Activated CD8-positive, alpha-beta T cell treated with anti-CD3 and anti-CD28 coated beads for 36 hours (primary cell): ENCODE data around the gene ICA1L. TPM values are rescaled to one million over a fixed set of nuclear protein-coding genes. Genes with fewer than 3 reads are reported as not detected.

Experiments
- ATAC-seq: fragments of 200-7000 bp; cut with Tn5 transposase; one replicate; pipeline ENCODE4 v1.10.0; 2021; ENCODE audit warnings: mild to moderate bottlenecking, moderate library complexity
- CTCF ChIA-PET: fragments of 350-600 bp; sonication (Branson Sonifier 250); formaldehyde crosslinking; loops from one replicate; lab custom pipeline; 2021; ENCODE audit warnings: antibody characterized with exemption; lab: Charles Lee
- POLR2A ChIA-PET: fragments of 350-600 bp; sonication (Branson Sonifier 250); formaldehyde crosslinking; loops from one replicate; lab custom pipeline; 2021; ENCODE audit warnings: antibody characterized with exemption; lab: Charles Lee
- DNase-seq: peaks from one replicate; pipeline ENCODE4 v3.0.0-alpha.2; 2020
- H3K27ac Mint-ChIP-seq: one replicate; pipeline ENCODE4 v1.8.0; 2021; ENCODE audit warnings: mild to moderate bottlenecking, mixed read lengths
- H3K27me3 Mint-ChIP-seq: one replicate; pipeline ENCODE4 v1.8.0; 2021; ENCODE audit warnings: mixed read lengths
- H3K36me3 Mint-ChIP-seq: one replicate; pipeline ENCODE4 v1.8.0; 2021; ENCODE audit warnings: low read depth, mixed read lengths
- H3K4me1 Mint-ChIP-seq: one replicate; pipeline ENCODE4 v1.8.0; 2021; ENCODE audit warnings: low read depth, mixed read lengths
- H3K4me3 Mint-ChIP-seq: one replicate; pipeline ENCODE4 v1.8.0; 2021; ENCODE audit warnings: mild to moderate bottlenecking, moderate library complexity, mixed read lengths
- H3K9me3 Mint-ChIP-seq: one replicate; pipeline ENCODE4 v1.8.0; 2021; ENCODE audit warnings: mixed read lengths
- CTCF ChIP-seq: fragments of 200-600 bp; IDR thresholded peaks from one replicate; pipeline ENCODE4 v1.8.0; 2022; ENCODE audit warnings: antibody characterized with exemption, mild to moderate bottlenecking
- intact Hi-C: fragments of 100-400 bp; cut with micrococcal nuclease; formaldehyde crosslinking; loops from one replicate; pipeline ENCODE4 v1.10.0; 2022
- total RNA-seq, 2 experiments: library from RNA; stranded (reverse); gene quantifications; one replicate each; pipeline ENCODE4 v1.2.3, GENCODE V29; 2021

Gene ICA1L
- total RNA-seq, 2 experiments from 2014 or later: 7.1 to 8.0 TPM

GRCh38 chr2:202768273-202768672 lies 103.3 kb downstream of the ICA1L start:
- H3K27ac Mint-ChIP-seq: peak overlapping the region; percentile 9
- H3K36me3 Mint-ChIP-seq: peaks cover 33% of the 10 kb centered on the region
- no peaks in the 10 kb centered on the region for H3K9me3 Mint-ChIP-seq
- H3K4me1 Mint-ChIP-seq: peaks cover 27% of the 10 kb centered on the region
- H3K27me3 Mint-ChIP-seq: no peaks in the 10 kb centered on the region
- no peak overlapping the region for H3K4me3 Mint-ChIP-seq
- ATAC-seq: no peak
- POLR2A ChIA-PET: interaction anchor here (1.1 to 2.1 kb wide), 3 partner anchors 10 to 134 kb away, joined by 3 to 5 read pairs (median 4); partner anchors contain the start of gene FAM117B
- DNase-seq: no peak
- intact Hi-C loops: no loop called here
- CTCF ChIA-PET: interaction anchor here (1.0 to 1.2 kb wide), 2 partner anchors 11 to 180 kb away, joined by 3 read pairs; no protein-coding TSS in a partner anchor
- no peak for TF ChIP-seq CTCF

GRCh38 chr2:202765436-202765835 lies 106.1 kb downstream of the ICA1L start:
- CTCF ChIA-PET: interaction anchor here (0.9 to 1.3 kb wide), 2 partner anchors 13 to 26 kb away, joined by 3 to 4 read pairs; no protein-coding TSS in a partner anchor
- peak overlapping the region; percentile 38 for H3K27ac Mint-ChIP-seq
- TF ChIP-seq CTCF: no peak
- ATAC-seq (no peak), DNase-seq (no peak)
- H3K36me3 Mint-ChIP-seq: peaks cover 45% of the 10 kb centered on the region
- H3K27me3 Mint-ChIP-seq: no peaks in the 10 kb centered on the region
- POLR2A ChIA-PET: interaction anchor here (1.3 kb wide), 1 partner anchor 31 kb away, joined by 3 read pairs; no protein-coding TSS in a partner anchor
- peaks cover 49% of the 10 kb centered on the region for H3K4me1 Mint-ChIP-seq
- H3K4me3 Mint-ChIP-seq: no peak overlapping the region
- H3K9me3 Mint-ChIP-seq: no peaks in the 10 kb centered on the region
- intact Hi-C loops: no loop called here

GRCh38 chr2:202764991-202765390 lies 106.6 kb downstream of the ICA1L start:
- ChIA-PET CTCF (interaction anchor here (0.9 to 1.3 kb wide), 2 partner anchors 26 to 133 kb away, joined by 3 to 4 read pairs; no protein-coding TSS in a partner anchor), POLR2A (interaction anchor here (1.3 kb wide), 1 partner anchor 30 kb away, joined by 3 read pairs; no protein-coding TSS in a partner anchor)
- Mint-ChIP-seq H3K4me3 (no peak overlapping the region), H3K27ac (peak overlapping the region; percentile 79), H3K9me3 (no peaks in the 10 kb centered on the region), H3K36me3 (peaks cover 49% of the 10 kb centered on the region), H3K4me1 (peaks cover 49% of the 10 kb centered on the region), H3K27me3 (no peaks in the 10 kb centered on the region)
- TF ChIP-seq CTCF: no peak
- DNase-seq (no peak), ATAC-seq (no peak)
- intact Hi-C loops: no loop called here

DNA sequence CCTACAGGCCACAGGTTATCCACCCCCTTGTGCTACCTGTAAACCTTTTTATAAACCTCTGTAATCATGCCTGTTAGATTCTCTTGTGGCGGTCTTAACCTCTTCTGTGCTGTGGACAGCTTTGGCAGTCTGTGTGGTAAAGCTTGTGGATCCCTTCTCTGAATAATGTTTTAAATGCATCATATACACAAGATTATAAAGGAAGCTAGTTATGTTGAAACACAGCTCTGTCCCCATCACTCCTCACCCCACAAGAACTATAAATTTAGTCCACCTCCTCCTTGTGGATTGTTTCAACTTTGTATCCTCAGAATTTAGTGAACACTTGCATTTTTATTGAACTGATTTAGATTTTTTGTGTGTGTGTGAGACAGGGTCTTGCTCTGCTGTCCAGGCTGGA lies 107.7 kb downstream of the ICA1L start:
- Mint-ChIP-seq H3K9me3 (no peaks in the 10 kb centered on the region), H3K36me3 (peaks cover 50% of the 10 kb centered on the region), H3K4me1 (peaks cover 45% of the 10 kb centered on the region), H3K27ac (peak overlapping the region; percentile 95), H3K4me3 (no peak overlapping the region), H3K27me3 (no peaks in the 10 kb centered on the region)
- CTCF ChIA-PET: interaction anchor here (1.2 to 1.3 kb wide), 2 partner anchors 64 to 132 kb away, joined by 3 to 5 read pairs; no protein-coding TSS in a partner anchor
- POLR2A ChIA-PET: interaction anchor here (1.3 kb wide), 1 partner anchor 29 kb away, joined by 3 read pairs; no protein-coding TSS in a partner anchor
- intact Hi-C loops: no loop called here
- no peak for ATAC-seq
- no peak for DNase-seq
- TF ChIP-seq CTCF: no peak

DNA sequence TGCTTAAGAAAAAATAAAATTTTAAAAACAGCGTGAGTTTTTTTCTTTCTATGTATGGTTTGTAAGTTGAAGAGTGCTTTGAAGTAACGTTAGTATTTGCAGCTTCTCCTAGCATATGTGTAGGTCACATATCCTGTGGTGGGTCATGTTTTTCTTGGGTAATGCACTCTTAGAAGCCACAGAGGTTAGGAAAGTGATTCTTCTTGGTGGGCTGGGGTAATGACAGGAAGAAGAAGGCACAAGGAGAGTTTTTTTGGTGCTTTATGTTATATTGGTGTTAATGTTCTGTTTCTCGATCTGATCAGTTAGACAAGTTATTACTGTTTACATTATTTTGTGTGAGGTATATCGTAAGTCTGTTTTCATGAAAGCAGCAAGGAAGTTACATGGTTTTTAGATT lies 109.0 kb downstream of the ICA1L start:
- Mint-ChIP-seq H3K27ac (peak overlapping the region; percentile 95), H3K36me3 (peaks cover 54% of the 10 kb centered on the region), H3K4me1 (peaks cover 42% of the 10 kb centered on the region), H3K27me3 (no peaks in the 10 kb centered on the region), H3K4me3 (peak overlapping the region; percentile 58), H3K9me3 (no peaks in the 10 kb centered on the region)
- ChIA-PET POLR2A (interaction anchor here (2.8 kb wide), 1 partner anchor 12 kb away, joined by 6 read pairs; no protein-coding TSS in a partner anchor), CTCF (interaction anchor here (1.3 kb wide), 1 partner anchor 108 kb away, joined by 5 read pairs; no protein-coding TSS in a partner anchor)
- peak; percentile 89 for ATAC-seq
- intact Hi-C loops: no loop called here
- TF ChIP-seq CTCF: no peak
- DNase-seq: no peak
